Measurements from ENCODE around the gene PLET1.

Gene PLET1

DNA sequence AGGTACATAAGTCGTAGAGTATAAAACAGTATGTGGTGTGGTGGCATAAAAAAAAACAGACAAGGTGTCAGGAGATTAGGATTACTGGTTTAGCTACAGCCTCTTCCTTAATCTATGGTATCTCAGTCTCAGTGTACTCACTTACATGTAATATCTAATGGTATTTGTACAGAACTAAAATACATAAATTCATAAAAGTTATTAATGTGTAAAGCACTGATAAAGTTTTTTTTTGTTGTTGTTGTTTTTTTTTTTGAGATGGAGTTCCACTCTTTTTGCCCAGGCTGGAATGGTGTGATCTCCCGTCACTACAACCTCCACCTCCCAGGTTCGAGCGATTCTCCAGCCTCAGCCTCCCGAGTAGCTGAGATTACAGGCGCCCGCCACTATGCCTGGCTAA is 31.5 kb downstream of the PLET1 start:
- no peak overlapping the region for H3K4me3 ChIP-seq (ENCODE audit: low read length)
- TF ChIP-seq, protein P1, sequence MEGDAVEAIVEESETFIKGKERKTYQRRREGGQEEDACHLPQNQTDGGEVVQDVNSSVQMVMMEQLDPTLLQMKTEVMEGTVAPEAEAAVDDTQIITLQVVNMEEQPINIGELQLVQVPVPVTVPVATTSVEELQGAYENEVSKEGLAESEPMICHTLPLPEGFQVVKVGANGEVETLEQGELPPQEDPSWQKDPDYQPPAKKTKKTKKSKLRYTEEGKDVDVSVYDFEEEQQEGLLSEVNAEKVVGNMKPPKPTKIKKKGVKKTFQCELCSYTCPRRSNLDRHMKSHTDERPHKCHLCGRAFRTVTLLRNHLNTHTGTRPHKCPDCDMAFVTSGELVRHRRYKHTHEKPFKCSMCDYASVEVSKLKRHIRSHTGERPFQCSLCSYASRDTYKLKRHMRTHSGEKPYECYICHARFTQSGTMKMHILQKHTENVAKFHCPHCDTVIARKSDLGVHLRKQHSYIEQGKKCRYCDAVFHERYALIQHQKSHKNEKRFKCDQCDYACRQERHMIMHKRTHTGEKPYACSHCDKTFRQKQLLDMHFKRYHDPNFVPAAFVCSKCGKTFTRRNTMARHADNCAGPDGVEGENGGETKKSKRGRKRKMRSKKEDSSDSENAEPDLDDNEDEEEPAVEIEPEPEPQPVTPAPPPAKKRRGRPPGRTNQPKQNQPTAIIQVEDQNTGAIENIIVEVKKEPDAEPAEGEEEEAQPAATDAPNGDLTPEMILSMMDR (conservative IDR thresholded peaks at IDR 0.05; ENCODE audit: low read depth, low read length): no peak
- DNase-seq (ENCODE audit: low read depth): no peak

DNA sequence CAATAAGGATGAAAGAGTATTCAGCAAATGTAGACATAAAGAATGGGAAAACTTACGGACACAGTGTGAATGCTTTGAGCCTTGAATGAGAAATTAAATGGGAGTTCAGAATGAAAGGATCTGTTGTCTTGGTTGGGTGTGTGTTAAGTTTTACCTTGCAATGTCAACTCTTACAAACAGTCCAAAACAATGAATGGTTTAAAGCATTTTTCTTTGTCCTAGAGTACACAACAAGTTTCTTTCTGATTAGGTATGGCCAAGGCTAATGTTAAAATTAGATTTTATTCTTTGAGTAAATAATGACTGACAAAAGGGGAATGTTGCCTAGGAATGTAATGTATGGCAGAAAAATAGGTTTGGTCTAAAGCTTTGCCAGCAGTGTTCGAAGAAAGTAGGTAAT is 32.0 kb downstream of the PLET1 start:
- no peak overlapping the region for H3K4me3 ChIP-seq (ENCODE audit: low read length)
- DNase-seq (ENCODE audit: low read depth): no peak
- TF ChIP-seq, protein P1 (conservative IDR thresholded peaks at IDR 0.05; ENCODE audit: low read depth, low read length): no peak

DNA sequence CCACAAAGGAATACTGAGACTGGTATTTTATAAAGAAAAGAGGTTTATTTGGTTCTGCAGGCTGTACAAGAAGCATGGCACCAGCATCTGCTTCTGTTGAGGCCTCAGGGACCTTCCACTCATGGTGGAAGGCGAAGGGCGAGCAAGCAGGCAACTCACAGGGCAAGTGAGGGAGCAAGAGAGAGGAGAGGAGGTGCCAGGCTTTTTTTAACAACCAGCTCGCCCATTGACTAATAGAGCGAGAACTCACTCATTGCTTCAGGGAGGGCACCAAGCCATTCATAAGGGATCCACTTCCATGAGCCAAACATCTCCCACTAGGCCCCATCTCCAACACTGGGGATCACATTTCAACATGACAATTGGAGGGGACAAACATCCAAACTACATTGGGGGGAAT is 33.2 kb downstream of the PLET1 start:
- H3K4me3 ChIP-seq (ENCODE audit: low read length): peak overlapping the region; percentile 57
- no peak for DNase-seq (ENCODE audit: low read depth)

DNA sequence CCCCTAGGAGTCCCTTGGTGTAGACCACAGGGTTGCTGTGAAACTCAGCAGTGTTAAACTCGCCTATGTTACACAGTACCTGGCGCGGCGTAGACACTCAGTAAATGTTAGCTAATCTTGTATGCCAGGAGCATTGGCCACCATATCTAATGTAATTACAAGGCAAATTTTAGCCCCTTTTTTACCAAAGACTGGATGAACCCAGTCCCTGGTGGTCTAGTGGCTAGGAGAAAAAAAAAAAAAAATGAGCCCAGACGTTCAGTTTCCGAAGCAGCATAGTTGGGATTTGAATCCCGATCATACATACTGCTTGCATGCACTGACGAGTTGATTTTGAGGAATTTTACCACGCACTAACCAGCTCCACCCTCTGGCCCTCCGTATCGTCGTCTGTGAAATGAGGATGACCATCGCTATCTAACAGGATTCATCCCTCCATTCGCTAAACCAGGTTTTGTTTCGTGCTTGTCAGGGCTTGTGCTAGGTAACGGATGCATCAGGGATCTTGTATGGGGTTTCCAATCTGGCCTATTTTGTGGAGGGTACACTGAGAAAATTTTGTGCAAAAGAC is 33.7 kb downstream of the PLET1 start:
- H3K4me3 ChIP-seq (ENCODE audit: low read length): peak overlapping the region; percentile 57
- DNase-seq (ENCODE audit: low read depth): no peak
- TF ChIP-seq, protein P1 (conservative IDR thresholded peaks at IDR 0.05; ENCODE audit: low read depth, low read length): no peak

More for the DNA sequence above, 33.2 kb downstream of the PLET1 start:
- TF ChIP-seq, protein P1 (conservative IDR thresholded peaks at IDR 0.05; ENCODE audit: low read depth, low read length): no peak

DNA sequence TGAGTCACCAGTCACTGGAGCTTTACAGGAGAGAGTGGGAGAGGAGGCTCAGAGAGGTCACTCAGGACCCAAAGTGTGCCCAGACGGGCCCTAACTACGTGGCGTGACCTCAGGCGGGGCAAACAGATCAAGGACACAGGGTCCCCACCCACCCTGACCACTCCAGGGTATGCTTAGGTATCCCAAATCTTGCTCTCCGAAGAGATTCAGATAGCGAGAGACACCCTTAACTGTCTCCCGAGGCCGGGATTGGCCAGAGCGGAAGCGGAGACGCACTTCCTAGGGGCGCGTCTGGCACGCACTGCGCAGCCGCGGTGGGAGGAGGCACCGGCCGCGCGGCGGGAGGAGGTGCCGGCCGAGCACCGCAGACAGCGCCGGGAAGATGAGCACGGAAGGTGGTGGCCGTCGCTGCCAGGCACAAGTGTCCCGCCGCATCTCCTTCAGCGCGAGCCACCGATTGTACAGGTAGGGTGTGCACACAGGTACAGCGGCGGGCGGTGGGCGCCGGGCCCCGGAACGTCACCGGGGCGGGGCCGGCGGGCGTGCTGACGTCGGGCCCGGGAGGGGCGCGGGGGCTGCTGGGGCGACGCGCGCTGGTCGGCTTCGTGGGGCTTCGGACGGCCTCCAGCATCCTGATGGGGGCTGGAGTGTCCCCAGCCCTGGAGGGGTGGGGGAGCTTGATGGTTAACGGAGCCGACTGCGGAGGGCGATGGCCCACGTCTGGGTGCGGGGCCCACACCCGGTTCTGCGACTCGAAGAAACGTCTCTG is 34.4 kb downstream of the PLET1 start, which contains the start of gene PTS:
TSS of gene PTS (plus strand) at position 367 of the 769 bp plus-strand sequence. CDS start at position 383, 16 bp downstream.
- H3K4me3 ChIP-seq (ENCODE audit: low read length): peak within 1 kb of the TSS; percentile 57
- peak; percentile 33 for DNase-seq (ENCODE audit: low read depth)
- TF ChIP-seq, protein P1 (conservative IDR thresholded peaks at IDR 0.05; ENCODE audit: low read depth, low read length): no peak

DNA sequence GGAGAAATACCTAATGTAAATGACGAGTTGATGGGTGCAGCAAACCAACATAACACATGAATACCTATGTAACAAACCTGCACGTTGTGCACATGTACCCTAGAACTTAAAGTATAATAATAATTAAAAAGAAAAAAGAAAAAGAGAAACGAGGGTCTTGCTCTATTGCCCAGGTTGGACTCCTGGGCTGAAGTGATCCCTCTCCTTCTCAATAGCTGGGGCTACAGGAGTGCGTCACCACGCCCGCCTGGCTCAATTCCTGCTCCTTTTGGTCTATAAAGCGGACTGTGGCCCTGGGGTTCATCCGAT is 35.0 kb downstream of the PLET1 start:
- TF ChIP-seq, protein P1 (conservative IDR thresholded peaks at IDR 0.05; ENCODE audit: low read depth, low read length): no peak
- H3K4me3 ChIP-seq (ENCODE audit: low read length): peak overlapping the region; percentile 57
- peak; percentile 43 for DNase-seq (ENCODE audit: low read depth)

Measured in retinal pigment epithelial cell (primary cell).